OCI-LY3 (cell line): ENCODE measurements around the gene LRBA.

Experiments used
- CTCF ChIP-seq: fragments of 200-600, 300-600 bp; sonication (generic); IDR thresholded peaks from 2 replicates; pipeline ENCODE4 v1.5.1; 2014; ENCODE audit warnings: antibody characterized with exemption, low read length, low read depth
- EZH2phosphoT487 ChIP-seq: fragments of 200-600 bp; shearing (Covaris generic); IDR thresholded peaks from 2 replicates; pipeline ENCODE4 v1.6.1; 2018; ENCODE audit warnings: antibody characterized with exemption, mixed run types, low read depth

- no peak for TF ChIP-seq CTCF
- TF ChIP-seq EZH2phosphoT487: no peak
Observed at GRCh38 chr4:150355418-150355817, 659.7 kb downstream of the LRBA start.
